Right kidney (tissue), 1 donor: ENCODE measurements around the gene OCIAD2.
"Not testable (repeated sequence)": the region's sequence is repeated elsewhere in the genome, so short reads cannot be mapped to it uniquely, and the experiment has no call there.

Source experiments
- DNase-seq: peaks from one replicate; pipeline ENCODE4 v3.0.0-alpha.2; 2016

The OCIAD2 gene

GRCh38 chr4:48909697-48910096 is 3.1 kb upstream of the OCIAD2 start:
- no peak for DNase-seq

- DNase-seq = no peak
Measured at GRCh38 chr4:48908687-48909086, 2.1 kb upstream of the OCIAD2 start.

GRCh38 chr4:48907706-48908477 is 1.3 kb upstream of the OCIAD2 start:
- DNase-seq = no peak

GRCh38 chr4:48905363-48906015 is 1.1 kb downstream of the OCIAD2 start:
- DNase-seq = peak; percentile 12

GRCh38 chr4:48904541-48905142 is 1.9 kb downstream of the OCIAD2 start:
- no peak for DNase-seq

GRCh38 chr4:48904101-48904500 is 2.5 kb downstream of the OCIAD2 start:
- no peak for DNase-seq

- DNase-seq = no peak
Measured at GRCh38 chr4:48902266-48902665, 4.3 kb downstream of the OCIAD2 start.

GRCh38 chr4:48901196-48901595 is 5.4 kb downstream of the OCIAD2 start:
- no peak for DNase-seq

- DNase-seq = no peak
Measured at GRCh38 chr4:48899950-48900349, 6.6 kb downstream of the OCIAD2 start.

- no peak for DNase-seq
Measured at GRCh38 chr4:48899432-48899749, 7.2 kb downstream of the OCIAD2 start.

- DNase-seq = no peak
Measured at GRCh38 chr4:48898733-48899431, 7.7 kb downstream of the OCIAD2 start.

- DNase-seq = no peak
Measured at GRCh38 chr4:48896845-48897244, 9.7 kb downstream of the OCIAD2 start.

- no peak for DNase-seq
Measured at GRCh38 chr4:48891028-48891619, 15.4 kb downstream of the OCIAD2 start.

GRCh38 chr4:48889750-48890149 is 16.8 kb downstream of the OCIAD2 start:
- not testable (repeated sequence) for DNase-seq

- not testable (repeated sequence) for DNase-seq
Measured at GRCh38 chr4:48881646-48882045, 24.9 kb downstream of the OCIAD2 start.

GRCh38 chr4:48879561-48880442 is 26.8 kb downstream of the OCIAD2 start:
- DNase-seq = no peak

GRCh38 chr4:48877827-48878535 is 28.6 kb downstream of the OCIAD2 start:
- DNase-seq = no peak

- DNase-seq = not testable (repeated sequence)
Measured at GRCh38 chr4:48864696-48865095, 41.9 kb downstream of the OCIAD2 start.

- no peak for DNase-seq
Measured at GRCh38 chr4:48863728-48864127, 42.8 kb downstream of the OCIAD2 start.

GRCh38 chr4:48862661-48863060 is 43.9 kb downstream of the OCIAD2 start:
- no peak for DNase-seq

GRCh38 chr4:48862038-48862437 is 44.5 kb downstream of the OCIAD2 start:
- no peak for DNase-seq
